ENCODE results near the gene PPP4R3B.

- TF ChIP-seq, protein P1, sequence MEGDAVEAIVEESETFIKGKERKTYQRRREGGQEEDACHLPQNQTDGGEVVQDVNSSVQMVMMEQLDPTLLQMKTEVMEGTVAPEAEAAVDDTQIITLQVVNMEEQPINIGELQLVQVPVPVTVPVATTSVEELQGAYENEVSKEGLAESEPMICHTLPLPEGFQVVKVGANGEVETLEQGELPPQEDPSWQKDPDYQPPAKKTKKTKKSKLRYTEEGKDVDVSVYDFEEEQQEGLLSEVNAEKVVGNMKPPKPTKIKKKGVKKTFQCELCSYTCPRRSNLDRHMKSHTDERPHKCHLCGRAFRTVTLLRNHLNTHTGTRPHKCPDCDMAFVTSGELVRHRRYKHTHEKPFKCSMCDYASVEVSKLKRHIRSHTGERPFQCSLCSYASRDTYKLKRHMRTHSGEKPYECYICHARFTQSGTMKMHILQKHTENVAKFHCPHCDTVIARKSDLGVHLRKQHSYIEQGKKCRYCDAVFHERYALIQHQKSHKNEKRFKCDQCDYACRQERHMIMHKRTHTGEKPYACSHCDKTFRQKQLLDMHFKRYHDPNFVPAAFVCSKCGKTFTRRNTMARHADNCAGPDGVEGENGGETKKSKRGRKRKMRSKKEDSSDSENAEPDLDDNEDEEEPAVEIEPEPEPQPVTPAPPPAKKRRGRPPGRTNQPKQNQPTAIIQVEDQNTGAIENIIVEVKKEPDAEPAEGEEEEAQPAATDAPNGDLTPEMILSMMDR (IDR thresholded peaks at IDR 0.05; ENCODE audit: low read depth, low read length), result no peak
- TF ChIP-seq POLR2A (IDR thresholded peaks at IDR 0.05; ENCODE audit: extremely low read depth, insufficient read length), result no peak
- TF ChIP-seq, protein P2, sequence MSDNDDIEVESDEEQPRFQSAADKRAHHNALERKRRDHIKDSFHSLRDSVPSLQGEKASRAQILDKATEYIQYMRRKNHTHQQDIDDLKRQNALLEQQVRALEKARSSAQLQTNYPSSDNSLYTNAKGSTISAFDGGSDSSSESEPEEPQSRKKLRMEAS (IDR thresholded peaks at IDR 0.05; ENCODE audit: low read depth, low read length), result no peak
- TF ChIP-seq MYC (IDR thresholded peaks at IDR 0.05; ENCODE audit: low read depth, low read length), result no peak
Measured at GRCh38 chr2:55628931-55629330, 11.5 kb upstream of the PPP4R3B start.

Measured in NB4 (cell line).